SK-N-SH treated with all-trans-retinoic acid at 6 μM for 48 hours (cell line): ENCODE measurements around the gene ZNF768.

ENCODE experiments used
- ARNTL ChIP-seq: fragments of 450-650 bp; formaldehyde crosslinking; IDR thresholded peaks from 2 replicates; pipeline ENCODE4 v1.5.0; 2020; ENCODE audit warnings: low read depth, mild to moderate bottlenecking, moderate library complexity, borderline replicate concordance
- OSR1 ChIP-seq: fragments of 250-450 bp; sonication (Bioruptor Pico); IDR thresholded peaks from 2 replicates; pipeline ENCODE4 v1.8.0; 2022; ENCODE audit warnings: moderate library complexity, mild to moderate bottlenecking, inconsistent platforms
- TOX ChIP-seq: fragments of 250-450 bp; sonication (Bioruptor Pico); IDR thresholded peaks from 2 replicates; pipeline ENCODE4 v1.8.0; 2021; ENCODE audit warnings: mild to moderate bottlenecking, moderate library complexity, borderline replicate concordance

DNA sequence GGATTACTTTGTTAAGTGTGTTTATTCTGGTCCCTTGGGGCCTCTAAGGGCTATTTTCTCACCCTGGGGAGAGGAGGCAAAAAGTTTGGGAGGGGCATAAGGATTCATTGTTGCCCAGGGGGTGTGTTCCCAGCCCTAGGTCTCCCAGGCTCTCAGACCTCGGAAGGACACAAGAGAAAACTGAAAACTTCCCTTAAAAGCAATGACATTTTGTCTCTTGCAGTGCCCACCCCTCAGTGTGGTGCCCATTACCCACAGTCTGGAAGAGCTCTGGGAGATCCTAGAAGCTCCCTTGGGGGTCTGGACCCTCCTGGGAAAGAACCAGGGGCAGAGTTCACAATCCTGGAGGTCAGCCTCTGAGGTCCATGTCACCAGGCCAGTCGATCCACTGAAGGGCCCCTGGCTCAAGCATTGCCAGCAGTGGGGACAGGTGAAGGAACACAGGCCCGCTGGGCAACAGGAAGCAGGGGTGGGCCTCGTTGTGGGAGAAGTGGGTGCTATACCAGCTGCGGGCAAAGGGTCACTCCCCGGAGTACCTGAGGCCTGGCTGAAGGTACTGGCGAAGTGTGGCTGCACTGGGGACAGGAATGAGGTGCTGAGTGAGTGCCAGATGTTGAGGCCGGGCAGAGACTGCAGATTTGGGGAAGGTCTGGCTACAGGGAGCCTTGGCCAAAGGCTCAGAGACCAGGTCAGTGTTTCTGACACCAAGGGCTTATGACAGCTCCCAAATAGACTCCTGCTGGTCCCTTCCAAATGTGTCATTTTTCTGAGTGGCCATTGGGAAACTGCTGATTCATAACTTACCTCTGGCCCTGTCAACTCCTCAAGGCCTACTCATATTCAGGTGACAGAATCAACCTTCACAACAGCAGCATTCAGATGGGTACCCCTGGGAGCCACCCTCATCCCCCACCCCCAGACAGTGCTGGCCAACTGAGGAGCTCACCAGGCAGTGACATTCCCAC is 12.9 kb upstream of the ZNF768 start:
- TF ChIP-seq ARNTL (CRISPR knock-in tag) (no peak), TOX (no peak), OSR1 (CRISPR knock-in tag) (no peak)
